Measurements from ENCODE around the gene HSPA2.

DNA sequence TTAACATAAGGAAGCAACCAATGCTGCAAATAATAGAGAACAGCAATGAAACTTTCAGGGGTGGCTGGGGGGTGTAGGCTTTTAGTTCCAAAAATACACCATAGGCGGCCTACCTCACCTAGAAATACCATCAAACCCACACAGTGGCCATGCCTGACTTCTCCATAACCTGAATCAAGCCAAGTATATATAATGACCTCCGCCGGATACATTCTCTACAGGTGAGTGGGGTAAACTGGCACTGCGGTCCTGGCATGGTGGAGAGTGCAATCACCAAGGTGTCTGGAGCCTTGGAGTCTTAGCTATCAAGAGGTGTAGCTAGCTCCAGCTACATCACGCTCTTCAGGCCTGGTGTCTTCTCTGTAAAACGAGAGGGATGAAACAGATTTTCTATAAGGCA is 38.1 kb upstream of the HSPA2 start:
- no peak for TF ChIP-seq CTCF (IDR thresholded peaks at IDR 0.05)
- no peak for TF ChIP-seq POLR2A (IDR thresholded peaks at IDR 0.05)
